ENCODE measurements around the gene PPFIBP1.

- TF ChIP-seq, protein P1, sequence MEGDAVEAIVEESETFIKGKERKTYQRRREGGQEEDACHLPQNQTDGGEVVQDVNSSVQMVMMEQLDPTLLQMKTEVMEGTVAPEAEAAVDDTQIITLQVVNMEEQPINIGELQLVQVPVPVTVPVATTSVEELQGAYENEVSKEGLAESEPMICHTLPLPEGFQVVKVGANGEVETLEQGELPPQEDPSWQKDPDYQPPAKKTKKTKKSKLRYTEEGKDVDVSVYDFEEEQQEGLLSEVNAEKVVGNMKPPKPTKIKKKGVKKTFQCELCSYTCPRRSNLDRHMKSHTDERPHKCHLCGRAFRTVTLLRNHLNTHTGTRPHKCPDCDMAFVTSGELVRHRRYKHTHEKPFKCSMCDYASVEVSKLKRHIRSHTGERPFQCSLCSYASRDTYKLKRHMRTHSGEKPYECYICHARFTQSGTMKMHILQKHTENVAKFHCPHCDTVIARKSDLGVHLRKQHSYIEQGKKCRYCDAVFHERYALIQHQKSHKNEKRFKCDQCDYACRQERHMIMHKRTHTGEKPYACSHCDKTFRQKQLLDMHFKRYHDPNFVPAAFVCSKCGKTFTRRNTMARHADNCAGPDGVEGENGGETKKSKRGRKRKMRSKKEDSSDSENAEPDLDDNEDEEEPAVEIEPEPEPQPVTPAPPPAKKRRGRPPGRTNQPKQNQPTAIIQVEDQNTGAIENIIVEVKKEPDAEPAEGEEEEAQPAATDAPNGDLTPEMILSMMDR (conservative IDR thresholded peaks at IDR 0.05; ENCODE audit: low read depth, low read length) = no peak
- TF ChIP-seq RAD21 (IDR thresholded peaks at IDR 0.05; ENCODE audit: low read length) (no peak), CEBPB (IDR thresholded peaks at IDR 0.05; ENCODE audit: low read depth, low read length) (no peak), BHLHE40 (IDR thresholded peaks at IDR 0.05; ENCODE audit: low read depth, low read length) (no peak), MXI1 (IDR thresholded peaks at IDR 0.05; ENCODE audit: borderline replicate concordance, low read depth, low read length) (no peak), MAZ (IDR thresholded peaks at IDR 0.05; ENCODE audit: borderline replicate concordance, low read depth, low read length) (no peak), RFX5 (IDR thresholded peaks at IDR 0.05; ENCODE audit: low read depth, low read length) (no peak), POLR2A (IDR thresholded peaks at IDR 0.05; ENCODE audit: low read depth, low read length) (no peak), FOS (IDR thresholded peaks at IDR 0.05; ENCODE audit: low read depth, low read length) (no peak), CHD1 (IDR thresholded peaks at IDR 0.05; ENCODE audit: low read depth, low read length) (no peak), SMC3 (IDR thresholded peaks at IDR 0.05; ENCODE audit: low read depth, low read length) (no peak), MAFK (IDR thresholded peaks at IDR 0.05; ENCODE audit: low read depth, low read length) (no peak)
Observed at GRCh38 chr12:27657296-27657695, 133.3 kb downstream of the PPFIBP1 start.

All from IMR-90 (cell line).